Subcutaneous abdominal adipose tissue (tissue), 5 donors: ENCODE results near the gene OR1J2.
"Not testable (repeated sequence)": the region's sequence is repeated elsewhere in the genome, so short reads cannot be mapped to it uniquely, and the experiment has no call there.

Source experiments
- H3K27ac ChIP-seq: one replicate; pipeline ENCODE4 v1.7.0; 2013; ENCODE audit warnings: low read depth, mild to moderate bottlenecking, inconsistent platforms, low read length, moderate library complexity
- H3K27me3 ChIP-seq, 5 donors: one replicate each; pipeline ENCODE4 v1.7.0; 2013; ENCODE audit warnings: low read length in 5 of 5, inconsistent platforms in 1 of 5; ENCODE audit not compliant: control insufficient read depth in 5 of 5, insufficient read depth in 4 of 5
- H3K36me3 ChIP-seq, 5 donors: one replicate each; pipeline ENCODE4 v1.7.0; 2013; ENCODE audit warnings: low read length in 5 of 5; ENCODE audit not compliant: control insufficient read depth in 5 of 5, insufficient read depth in 5 of 5
- H3K4me1 ChIP-seq, 5 donors: one replicate each; pipeline ENCODE4 v1.7.0; 2013; ENCODE audit warnings: low read length in 5 of 5, mild to moderate bottlenecking in 3 of 5, moderate library complexity in 1 of 5; ENCODE audit not compliant: control insufficient read depth in 5 of 5, insufficient read depth in 5 of 5
- H3K4me3 ChIP-seq, 5 donors: one replicate each; pipeline ENCODE4 v1.7.0; 2013; ENCODE audit warnings: low read length in 5 of 5, low read depth in 1 of 5
- H3K9ac ChIP-seq, 5 donors: one replicate each; pipeline ENCODE4 v1.7.0; 2013; ENCODE audit warnings: low read length in 5 of 5, mild to moderate bottlenecking in 4 of 5, moderate library complexity in 3 of 5
- H3K9me3 ChIP-seq, 5 donors: one replicate each; pipeline ENCODE4 v1.7.0; 2013; ENCODE audit warnings: low read length in 5 of 5; ENCODE audit not compliant: control insufficient read depth in 5 of 5
- donor health status: healthy.
- donor health status: healthy.
- donor health status: healthy.
- donor health status: healthy.
- donor health status: healthy.

OR1J2 gene

DNA sequence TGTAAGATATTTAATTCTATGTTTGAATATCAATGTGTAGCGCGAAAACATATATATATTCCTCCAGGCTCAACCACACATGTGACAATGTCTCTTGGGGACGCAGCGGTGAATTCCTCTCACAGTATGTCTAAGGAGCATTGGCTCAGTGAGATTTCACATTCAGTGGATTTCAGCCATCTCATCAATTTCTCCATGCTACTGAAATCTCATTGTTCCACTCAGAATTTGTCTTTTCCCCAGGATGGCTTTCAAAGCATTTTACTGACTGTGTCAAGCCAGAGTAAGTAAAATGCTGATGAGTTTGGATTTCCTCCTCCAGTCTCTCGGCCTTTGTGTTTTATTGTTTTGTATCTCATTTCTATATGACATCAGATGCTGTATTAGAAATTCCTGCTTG, 31.5 kb upstream of the OR1J2 start:
- no peaks in the 10 kb centered on the region for H3K36me3 ChIP-seq
- H3K9ac ChIP-seq: no peak overlapping the region
- no peak overlapping the region for H3K4me3 ChIP-seq
- H3K4me1 ChIP-seq: no peaks in the 10 kb centered on the region
- H3K27ac ChIP-seq: no peak overlapping the region
- no peaks in the 10 kb centered on the region for H3K9me3 ChIP-seq
- H3K27me3 ChIP-seq: peaks cover 0 to 9% (median 0%) of the 10 kb centered on the region in 5 donors

DNA sequence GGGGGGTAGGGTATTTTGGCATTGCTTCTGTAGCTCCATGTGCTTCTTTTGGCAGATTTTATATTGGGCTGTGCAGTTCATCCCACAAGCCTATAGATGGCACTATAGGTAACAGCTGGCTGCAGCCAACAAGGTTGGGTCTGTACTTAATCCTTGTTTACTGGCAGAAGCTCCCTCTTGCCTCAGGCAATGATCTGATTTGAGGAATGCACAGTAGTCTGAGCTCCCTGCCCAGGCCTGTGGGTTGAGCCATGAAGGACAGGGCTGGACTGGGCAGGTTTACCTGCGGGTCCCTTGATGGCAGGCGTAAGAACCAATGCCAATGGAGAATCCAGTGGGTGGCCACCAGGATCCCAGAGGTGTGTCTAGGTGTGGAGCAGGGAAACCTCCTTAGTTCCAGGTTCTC, 11.7 kb upstream of the OR1J2 start:
- Histone ChIP-seq H3K9ac (no peak overlapping the region), H3K4me3 (no peak overlapping the region)

DNA sequence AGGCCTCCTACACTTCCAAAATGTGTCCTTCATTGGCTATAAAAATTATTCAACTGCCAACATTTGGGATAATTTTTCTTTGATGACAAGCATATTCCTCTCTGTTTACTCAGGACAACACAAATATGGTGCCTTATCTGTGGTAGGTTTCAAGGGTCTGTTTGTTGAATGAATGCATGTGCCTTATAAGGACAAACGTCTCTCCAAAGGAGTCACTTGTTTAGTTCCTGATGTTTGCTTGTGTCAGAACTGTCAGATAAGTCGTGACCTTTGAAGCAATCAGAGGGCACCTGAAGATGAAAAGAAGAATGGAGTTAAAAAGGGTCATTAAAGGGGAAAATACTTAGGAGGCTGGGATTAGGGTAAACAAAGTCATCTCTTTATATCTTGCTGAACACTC, 3.6 kb upstream of the OR1J2 start:
- Histone ChIP-seq H3K9ac (no peak overlapping the region), H3K4me1 (no peaks in the 10 kb centered on the region), H3K4me3 (no peak overlapping the region), H3K27me3 (no peaks in the 10 kb centered on the region), H3K27ac (no peak overlapping the region), H3K9me3 (no peaks in the 10 kb centered on the region), H3K36me3 (no peaks in the 10 kb centered on the region)

More for the DNA sequence above, 11.7 kb upstream of the OR1J2 start:
- H3K27ac ChIP-seq: no peak overlapping the region
- peaks cover 0 to 7% (median 4%) of the 10 kb centered on the region in 5 donors for H3K9me3 ChIP-seq
- H3K4me1 ChIP-seq: no peaks in the 10 kb centered on the region
- no peaks in the 10 kb centered on the region for H3K36me3 ChIP-seq
- H3K27me3 ChIP-seq: peaks cover 0 to 5% (median 2%) of the 10 kb centered on the region in 5 donors

DNA sequence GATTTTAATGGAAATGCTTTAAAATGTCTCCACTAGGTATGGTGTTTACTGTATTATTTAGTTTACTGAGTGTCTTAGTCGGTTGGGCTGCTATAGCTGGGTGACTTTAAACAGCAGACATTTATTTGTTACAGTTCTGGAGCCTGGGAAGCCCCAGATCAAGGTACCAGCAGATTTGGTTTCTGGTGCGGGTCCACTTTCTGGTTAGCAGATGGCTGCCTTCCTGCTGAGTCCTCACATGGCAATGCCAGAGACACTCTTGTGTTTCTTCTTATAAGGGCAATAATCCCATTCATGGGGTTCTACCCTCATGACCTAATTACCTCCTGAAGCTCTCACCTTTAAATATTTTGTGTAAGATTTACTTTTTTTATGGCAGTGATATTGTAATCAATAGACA, 7.6 kb downstream of the OR1J2 start:
- Histone ChIP-seq H3K4me1 (no peaks in the 10 kb centered on the region), H3K36me3 (no peaks in the 10 kb centered on the region), H3K9ac (no peak overlapping the region), H3K27ac (no peak overlapping the region), H3K9me3 (no peaks in the 10 kb centered on the region), H3K27me3 (peaks cover 0 to 3% (median 0%) of the 10 kb centered on the region in 5 donors), H3K4me3 (no peak overlapping the region)

DNA sequence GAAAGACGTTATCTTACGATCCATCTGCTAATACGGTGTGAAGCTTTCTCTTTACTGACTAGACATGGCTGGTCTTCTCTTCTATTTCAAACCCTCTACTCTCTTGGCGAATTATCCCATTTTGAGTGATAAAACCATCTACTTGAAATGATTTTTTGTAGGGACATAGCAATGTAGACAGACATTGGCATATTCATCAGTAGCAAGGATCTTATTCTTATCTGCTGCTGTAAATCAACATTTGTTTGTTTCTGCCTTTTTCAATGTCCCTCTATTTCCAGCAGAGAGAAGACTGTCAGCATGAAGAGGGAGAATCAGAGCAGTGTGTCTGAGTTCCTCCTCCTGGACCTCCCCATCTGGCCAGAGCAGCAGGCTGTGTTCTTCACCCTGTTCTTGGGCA, 8.2 kb downstream of the OR1J2 start, which contains the start of gene OR1J4:
TSS of gene OR1J4 (plus strand) at position 301 of the 400 bp plus-strand sequence. CDS start at position 301, 0 bp downstream.
- Histone ChIP-seq H3K27ac (no peak within 1 kb of the TSS), H3K9ac (no peak within 1 kb of the TSS), H3K4me3 (no peak within 1 kb of the TSS)

DNA sequence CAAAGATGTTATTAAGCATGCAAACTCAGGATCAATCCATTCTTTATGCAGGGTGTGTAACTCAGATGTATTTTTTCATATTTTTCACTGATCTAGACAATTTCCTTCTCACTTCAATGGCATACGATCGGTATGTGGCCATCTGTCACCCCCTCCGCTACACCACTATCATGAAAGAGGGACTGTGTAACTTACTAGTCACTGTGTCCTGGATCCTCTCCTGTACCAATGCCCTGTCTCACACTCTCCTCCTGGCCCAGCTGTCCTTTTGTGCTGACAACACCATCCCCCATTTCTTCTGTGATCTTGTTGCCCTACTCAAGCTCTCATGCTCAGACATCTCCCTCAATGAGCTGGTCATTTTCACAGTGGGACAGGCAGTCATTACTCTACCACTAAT, 8.8 kb downstream of the OR1J2 start:
- Histone ChIP-seq H3K27ac (no peak overlapping the region), H3K36me3 (no peaks in the 10 kb centered on the region), H3K9me3 (no peaks in the 10 kb centered on the region), H3K9ac (no peak overlapping the region), H3K4me1 (no peaks in the 10 kb centered on the region), H3K4me3 (no peak overlapping the region), H3K27me3 (peaks cover 0 to 3% (median 0%) of the 10 kb centered on the region in 5 donors)

More for the DNA sequence above, 8.2 kb downstream of the OR1J2 start, which contains the start of gene OR1J4:
- Histone ChIP-seq H3K27me3 (peaks cover 0 to 3% (median 0%) of the 10 kb centered on the region in 5 donors), H3K9me3 (no peaks in the 10 kb centered on the region), H3K36me3 (no peaks in the 10 kb centered on the region), H3K4me1 (no peaks in the 10 kb centered on the region)

DNA sequence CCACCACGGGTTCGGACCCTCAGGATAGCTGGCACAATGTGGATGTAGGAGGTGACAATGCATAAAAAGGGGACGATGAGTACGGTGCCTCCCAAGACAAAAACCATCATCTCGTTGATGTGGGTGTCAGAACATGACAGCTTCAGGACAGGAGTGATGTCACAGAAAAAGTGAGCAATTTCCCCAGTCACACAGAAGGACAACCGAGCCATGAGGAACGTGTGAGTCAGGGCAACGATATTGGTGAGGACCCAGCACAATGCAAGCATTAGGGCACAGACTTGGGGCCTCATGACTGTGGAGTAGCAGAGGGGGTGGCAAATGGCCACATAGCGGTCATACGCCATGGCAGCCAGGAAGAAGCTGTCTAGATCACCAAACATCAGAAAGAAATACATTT, 16.0 kb downstream of the OR1J2 start:
- Histone ChIP-seq H3K27me3 (peaks cover 0 to 5% (median 0%) of the 10 kb centered on the region in 5 donors), H3K9ac (no peak overlapping the region), H3K9me3 (no peaks in the 10 kb centered on the region), H3K36me3 (no peaks in the 10 kb centered on the region), H3K27ac (no peak overlapping the region), H3K4me1 (no peaks in the 10 kb centered on the region), H3K4me3 (no peak overlapping the region)

DNA sequence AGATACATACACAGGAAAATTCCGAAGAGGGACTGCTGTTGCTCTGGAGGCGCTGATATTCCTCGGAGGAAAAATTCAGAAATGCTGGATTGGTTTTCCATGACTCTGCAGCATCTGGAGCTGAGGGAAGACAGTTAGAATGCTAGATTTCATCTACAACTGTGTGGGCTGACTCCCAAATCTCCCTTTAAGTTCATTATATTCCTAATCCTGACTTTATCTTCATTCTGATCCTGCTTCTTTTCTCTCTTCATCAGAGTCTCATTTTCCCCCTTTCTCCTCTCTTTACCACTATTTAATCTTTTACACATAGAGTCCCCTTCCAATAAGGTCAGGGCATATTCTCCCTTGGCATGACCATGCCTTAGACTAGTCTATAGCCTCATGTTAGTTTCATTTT, 16.6 kb downstream of the OR1J2 start, which contains the start of gene OR1N1:
TSS of gene OR1N1 (minus strand) at position 101 of the 400 bp plus-strand sequence. CDS start at position 101, 0 bp downstream.
- Histone ChIP-seq H3K9ac (no peak within 1 kb of the TSS), H3K27me3 (peaks cover 0 to 5% (median 0%) of the 10 kb centered on the region in 5 donors)

DNA sequence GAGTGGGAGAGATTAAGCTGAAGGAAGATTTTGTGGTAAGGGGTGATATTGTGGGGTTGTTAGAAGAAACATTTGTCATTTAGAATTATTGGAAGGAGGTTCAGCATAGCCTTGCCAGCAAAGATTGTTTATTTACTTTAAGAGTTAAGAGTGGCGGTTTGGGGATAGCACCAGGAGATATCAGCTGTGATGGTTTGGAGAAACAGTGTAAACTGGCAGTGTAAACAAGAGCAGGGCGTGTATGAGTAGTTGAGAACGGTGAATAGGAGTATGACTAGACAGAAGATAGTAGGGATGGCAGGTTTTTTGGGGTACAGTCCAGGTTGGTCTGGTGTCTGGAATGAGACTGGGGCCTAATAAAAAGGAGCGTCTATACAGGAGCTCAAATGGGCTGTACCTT, 20.6 kb downstream of the OR1J2 start:
- not testable (repeated sequence) for H3K9me3 ChIP-seq, H3K27ac ChIP-seq, H3K36me3 ChIP-seq, H3K4me3 ChIP-seq, H3K4me1 ChIP-seq, H3K9ac ChIP-seq, H3K27me3 ChIP-seq

More for the DNA sequence above, 16.6 kb downstream of the OR1J2 start, which contains the start of gene OR1N1:
- Histone ChIP-seq H3K27ac (no peak within 1 kb of the TSS), H3K4me3 (no peak within 1 kb of the TSS), H3K36me3 (no peaks in the 10 kb centered on the region), H3K4me1 (no peaks in the 10 kb centered on the region), H3K9me3 (no peaks in the 10 kb centered on the region)

DNA sequence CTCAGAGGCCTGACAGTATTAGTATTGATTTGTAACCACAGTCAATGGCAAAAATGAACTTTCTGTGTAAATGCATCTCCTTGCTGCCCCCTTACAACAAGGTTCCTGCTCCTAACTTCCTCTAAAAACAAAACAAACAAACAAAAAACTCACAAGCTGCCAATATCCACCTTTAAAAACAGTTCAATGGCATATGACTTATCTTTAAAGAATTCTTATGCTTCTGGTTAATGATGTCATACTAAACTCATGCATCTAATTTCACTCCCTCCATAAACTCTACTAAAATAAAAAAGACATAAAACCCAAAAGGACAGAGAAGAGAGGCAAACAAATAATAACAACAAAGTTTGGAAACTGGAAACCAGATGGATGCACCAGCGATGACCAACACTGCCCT, 25.5 kb downstream of the OR1J2 start:
- no peak overlapping the region for H3K27ac ChIP-seq
- no peaks in the 10 kb centered on the region for H3K36me3 ChIP-seq
- no peak overlapping the region for H3K4me3 ChIP-seq
- no peak overlapping the region for H3K9ac ChIP-seq
- H3K27me3 ChIP-seq: no peaks in the 10 kb centered on the region
- H3K4me1 ChIP-seq: no peaks in the 10 kb centered on the region
- peaks cover 0 to 7% (median 4%) of the 10 kb centered on the region in 5 donors for H3K9me3 ChIP-seq
